Fibroblast of lung (primary cell): Measurements from ENCODE around the gene SERPINH1. TPM values are rescaled to one million over a fixed set of nuclear protein-coding genes. Genes with fewer than 3 reads are reported as not detected.

Experiments used
- DNase-seq, 2 donors: peaks; one replicate each; pipeline versions ENCODE4 v3.0.0 to v3.0.0-alpha.2; 2010; ENCODE audit warnings: low read depth in 2 of 2
- H2AFZ ChIP-seq: 2 replicates; pipeline ENCODE4 v1.5.1; 2012; ENCODE audit warnings: low read length, control low read depth, inconsistent platforms
- H3K27ac ChIP-seq: 2 replicates; pipeline ENCODE4 v1.5.1; 2011; ENCODE audit warnings: low read length, control low read depth; ENCODE audit not compliant: insufficient read depth
- H3K27me3 ChIP-seq: 2 replicates; pipeline ENCODE4 v1.5.1; 2011; ENCODE audit warnings: mild to moderate bottlenecking, low read length; ENCODE audit not compliant: control insufficient read depth, insufficient read depth
- H3K36me3 ChIP-seq: 2 replicates; pipeline ENCODE4 v1.5.1; 2011; ENCODE audit warnings: low read length; ENCODE audit not compliant: control insufficient read depth, insufficient read depth
- H3K4me1 ChIP-seq: 2 replicates; pipeline ENCODE4 v1.5.1; 2011; ENCODE audit warnings: low read length; ENCODE audit not compliant: control insufficient read depth, insufficient read depth; ENCODE audit errors: extremely low read depth
- H3K4me2 ChIP-seq: 2 replicates; pipeline ENCODE4 v1.5.1; 2011; ENCODE audit warnings: low read length, control low read depth; ENCODE audit not compliant: insufficient read depth; ENCODE audit errors: extremely low read depth
- H3K4me3 ChIP-seq, 4 experiments: fragments of 200-600 bp in 1 of 4; sonication (generic) in 1 of 4; replicated peaks in 1 of 4; 2 replicates each; pipeline ENCODE4 v1.5.1; 2011 to 2016; ENCODE audit warnings: low read length in 4 of 4, low read depth in 3 of 4, mild to moderate bottlenecking in 3 of 4, control low read depth in 2 of 4, inconsistent platforms in 1 of 4, mixed read lengths in 1 of 4; ENCODE audit not compliant: insufficient read depth in 1 of 4; ENCODE audit errors: control extremely low read depth in 1 of 4
- H3K79me2 ChIP-seq: 2 replicates; pipeline ENCODE4 v1.5.1; 2012; ENCODE audit warnings: mild to moderate bottlenecking, low read length, inconsistent platforms; ENCODE audit not compliant: control insufficient read depth, insufficient read depth
- H3K9ac ChIP-seq: 2 replicates; pipeline ENCODE4 v1.5.1; 2011; ENCODE audit warnings: mild to moderate bottlenecking, low read length, control low read depth; ENCODE audit not compliant: insufficient read depth
- H3K9me3 ChIP-seq: 2 replicates; pipeline ENCODE4 v1.5.1; 2012; ENCODE audit warnings: low read depth, low read length; ENCODE audit not compliant: control insufficient read depth, insufficient read depth
- H4K20me1 ChIP-seq: 2 replicates; pipeline ENCODE4 v1.5.1; 2011; ENCODE audit warnings: low read length; ENCODE audit not compliant: control insufficient read depth, insufficient read depth; ENCODE audit errors: extremely low read depth
- CTCF ChIP-seq, 2 donors: IDR thresholded peaks in 1 of 2; conservative IDR thresholded peaks in 1 of 2; 1 replicate in 1 of 2; 2 replicates in 1 of 2; pipeline ENCODE4 v1.5.1; 2011 to 2012; ENCODE audit warnings: low read length in 2 of 2, control low read depth in 1 of 2, inconsistent platforms in 1 of 2, low read depth in 1 of 2, mild to moderate bottlenecking in 1 of 2
- EZH2 ChIP-seq: IDR thresholded peaks from 2 replicates; pipeline ENCODE4 v1.5.1; 2012; ENCODE audit warnings: low read length, control low read depth, mild to moderate bottlenecking; ENCODE audit errors: missing control alignments
- polyA plus RNA-seq, 2 donors: library from polyadenylated mRNA; depleted of rRNA in 1 of 2; stranded (reverse) in 1 of 2; unstranded in 1 of 2; fragments of >200 nt; gene quantifications; 2 replicates each; pipeline ENCODE4 v1.2.1, GENCODE V29; 2011 to 2012; ENCODE audit warnings: missing spikeins in 1 of 2
- total RNA-seq: library from RNA; depleted of rRNA; stranded (reverse); fragments of >200 nt; gene quantifications from 2 replicates; pipeline ENCODE4 v1.2.1, GENCODE V29; 2014

SERPINH1 gene
- total and polyA plus RNA-seq, 2 donors (not counting 1 experiment from before 2014, with no cell fraction given): 491 to 750 TPM

GRCh38 chr11:75603791-75604736 is 42.0 kb downstream of the SERPINH1 start:
- Histone ChIP-seq H3K27me3 (no peaks in the 10 kb centered on the region), H3K4me1 (peaks cover 10% of the 10 kb centered on the region), H4K20me1 (no peaks in the 10 kb centered on the region), H3K4me2 (peak overlapping the region; percentile 52), H3K27ac (peak overlapping the region; percentile 45), H3K9me3 (no peaks in the 10 kb centered on the region), H2AFZ (no peak overlapping the region), H3K79me2 (no peaks in the 10 kb centered on the region), H3K36me3 (no peaks in the 10 kb centered on the region), H3K9ac (no peak overlapping the region), H3K4me3 (no peak overlapping the region)
- peak; percentile 82 to 91 for DNase-seq
- TF ChIP-seq EZH2 (no peak), CTCF (conservative IDR thresholded peaks at IDR 0.05 in 1 of 2, IDR thresholded peaks at IDR 0.05 in 1 of 2; ENCODE audit: low read depth in 1 of 2, low read length in 2 of 2) (no peak)

- H3K9ac ChIP-seq: no peak overlapping the region
- no peak for DNase-seq
- no peak overlapping the region for H2AFZ ChIP-seq
- no peaks in the 10 kb centered on the region for H3K79me2 ChIP-seq
- no peaks in the 10 kb centered on the region for H3K27me3 ChIP-seq
- no peak overlapping the region for H3K4me3 ChIP-seq
- no peaks in the 10 kb centered on the region for H3K36me3 ChIP-seq
- H3K4me1 ChIP-seq: peaks cover 10% of the 10 kb centered on the region
- no peaks in the 10 kb centered on the region for H3K9me3 ChIP-seq
- H3K4me2 ChIP-seq: no peak overlapping the region
- H3K27ac ChIP-seq: no peak overlapping the region
- TF ChIP-seq EZH2: no peak
- TF ChIP-seq CTCF (conservative IDR thresholded peaks at IDR 0.05 in 1 of 2, IDR thresholded peaks at IDR 0.05 in 1 of 2; ENCODE audit: low read depth in 1 of 2, low read length in 2 of 2): no peak
- H4K20me1 ChIP-seq: no peaks in the 10 kb centered on the region
These were observed 44.0 kb downstream of the SERPINH1 start for GRCh38 chr11:75606099-75606498.

GRCh38 chr11:75611823-75612222 is 49.8 kb downstream of the SERPINH1 start:
- Histone ChIP-seq H4K20me1 (no peaks in the 10 kb centered on the region), H3K4me1 (no peaks in the 10 kb centered on the region), H3K4me3 (no peak overlapping the region), H3K4me2 (no peak overlapping the region), H2AFZ (no peak overlapping the region), H3K79me2 (no peaks in the 10 kb centered on the region), H3K27ac (no peak overlapping the region), H3K9me3 (no peaks in the 10 kb centered on the region), H3K36me3 (no peaks in the 10 kb centered on the region), H3K9ac (no peak overlapping the region), H3K27me3 (no peaks in the 10 kb centered on the region)
- no peak for TF ChIP-seq CTCF (conservative IDR thresholded peaks at IDR 0.05 in 1 of 2, IDR thresholded peaks at IDR 0.05 in 1 of 2; ENCODE audit: low read depth in 1 of 2, low read length in 2 of 2)
- no peak for TF ChIP-seq EZH2
- DNase-seq: no peak
